ENCODE measurements around the gene TKT.

TKT gene

DNA sequence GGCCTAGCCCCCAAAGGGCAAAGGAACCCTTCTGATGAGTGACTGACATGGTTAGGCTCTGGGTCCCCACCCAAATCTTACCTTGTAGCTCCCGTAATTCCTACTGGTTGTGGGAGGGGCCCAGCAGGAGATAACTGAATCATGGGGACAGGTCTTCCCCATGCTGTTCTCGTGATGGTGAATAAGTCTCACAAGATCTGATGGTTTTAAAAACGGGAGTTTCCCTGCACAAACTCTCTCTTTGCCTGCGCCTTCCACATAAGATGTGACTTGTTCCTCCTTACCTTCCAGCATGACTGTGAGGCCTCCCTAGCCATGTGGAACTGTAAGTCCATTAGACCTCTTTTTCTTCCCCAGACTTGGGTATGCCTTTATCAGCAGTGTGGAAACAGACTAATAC lies 16.9 kb downstream of the TKT start:
- DNase-seq = no peak

GRCh38 chr3:53238051-53238850 lies 17.6 kb downstream of the TKT start:
- no peak for DNase-seq

DNA sequence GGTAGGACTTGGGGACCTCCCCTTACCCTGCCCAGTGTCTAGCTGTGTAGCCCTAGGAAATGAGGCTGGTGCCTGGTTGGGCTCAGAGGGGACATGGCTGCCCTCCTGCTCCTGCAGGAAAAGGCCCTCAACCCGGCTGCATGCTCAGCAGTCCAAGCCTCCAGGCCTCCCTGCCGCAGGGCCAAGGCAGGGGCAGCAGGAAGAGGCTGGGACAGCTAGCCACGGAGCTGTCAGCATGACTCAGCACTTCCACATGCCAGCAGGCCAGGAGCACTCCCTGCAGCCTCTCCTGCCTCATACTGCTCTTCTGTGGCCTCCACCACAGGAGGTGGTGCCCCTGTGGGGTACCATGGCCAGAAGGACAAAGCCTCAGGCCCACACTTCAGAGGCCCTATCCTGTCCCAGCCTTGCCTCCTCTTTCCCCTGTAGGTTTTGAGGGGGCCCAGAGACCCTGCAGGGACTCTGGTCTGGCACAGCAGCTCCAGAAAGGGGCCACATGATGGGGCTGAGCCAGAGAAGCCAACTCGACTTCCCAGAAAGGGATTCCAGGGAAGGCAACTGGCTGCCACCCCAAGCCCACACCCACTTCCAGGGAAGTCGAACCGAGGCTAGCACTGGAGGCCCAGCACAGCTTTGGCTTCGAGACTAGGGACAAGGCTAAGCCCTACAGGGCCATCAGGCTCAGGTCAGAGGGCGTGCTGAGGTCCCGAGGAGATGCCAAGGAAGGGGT lies 19.5 kb downstream of the TKT start:
- DNase-seq = no peak

DNA sequence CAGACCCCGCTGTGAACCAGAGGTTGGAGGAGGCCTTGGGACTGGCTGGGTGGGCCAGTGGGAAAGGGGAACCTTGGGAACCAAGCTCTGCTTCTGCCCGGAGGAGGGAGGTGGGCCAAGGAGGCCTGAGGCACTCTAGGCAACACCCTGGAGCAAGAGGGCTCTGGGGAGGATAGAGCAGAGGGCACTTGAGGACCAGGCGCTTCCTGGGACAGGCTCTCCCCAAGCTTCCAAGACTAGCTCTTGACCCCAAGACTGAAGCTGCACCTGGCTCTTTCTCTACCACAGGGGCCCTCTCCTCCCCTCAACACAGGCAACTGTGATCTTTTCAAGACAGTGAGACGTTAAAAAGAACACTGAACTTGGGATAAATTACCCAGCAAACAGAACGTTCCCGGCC lies 20.3 kb downstream of the TKT start:
- no peak for DNase-seq

DNA sequence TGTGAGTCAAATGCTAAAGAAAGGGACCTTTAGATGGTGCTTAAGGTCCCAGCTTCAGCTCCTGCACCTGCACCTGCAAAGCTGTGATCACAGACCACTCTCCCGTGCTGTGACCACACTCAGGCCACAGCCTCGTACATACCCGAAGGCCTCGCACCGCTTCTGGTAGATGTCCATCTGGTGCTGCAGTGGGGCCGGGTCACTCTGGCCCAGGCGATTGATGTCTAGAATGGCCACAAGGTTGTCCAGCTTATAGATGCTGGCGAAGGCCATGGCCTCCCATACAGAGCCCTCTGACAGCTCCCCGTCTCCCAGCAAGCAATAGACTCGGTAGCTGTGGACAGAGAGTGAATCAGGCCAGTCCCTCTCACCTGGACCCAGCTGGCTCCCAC lies 21.0 kb downstream of the TKT start:
- no peak for DNase-seq

- DNase-seq = no peak
These were observed 21.5 kb downstream of the TKT start for GRCh38 chr3:53234130-53234840.

GRCh38 chr3:53232641-53233377 lies 23.0 kb downstream of the TKT start:
- no peak for DNase-seq

GRCh38 chr3:53231532-53232511 lies 24.0 kb downstream of the TKT start:
- DNase-seq = no peak

GRCh38 chr3:53230789-53231188 lies 25.0 kb downstream of the TKT start:
- no peak for DNase-seq

- no peak for DNase-seq
These were observed 25.7 kb downstream of the TKT start for GRCh38 chr3:53230041-53230621.

DNA sequence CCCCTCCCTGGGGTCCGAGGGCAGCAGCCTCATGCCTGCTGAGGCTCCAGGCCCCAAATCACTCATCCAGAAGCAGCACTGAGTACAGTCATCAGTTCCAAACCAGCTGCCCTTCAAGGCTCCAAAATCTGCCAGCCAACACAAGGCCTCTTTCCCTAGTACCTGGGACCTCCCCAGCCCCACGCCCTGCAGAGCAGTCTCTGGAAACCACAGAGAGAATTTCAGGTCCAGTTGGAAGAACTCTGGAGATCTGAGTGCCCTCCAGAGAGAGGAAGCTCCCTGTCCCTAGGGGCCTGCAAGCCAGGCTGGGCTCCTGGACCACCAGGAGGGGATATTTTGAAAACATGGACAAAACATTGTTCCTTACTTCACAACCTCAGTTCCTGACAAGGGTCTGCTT lies 26.2 kb downstream of the TKT start:
- no peak for DNase-seq

DNA sequence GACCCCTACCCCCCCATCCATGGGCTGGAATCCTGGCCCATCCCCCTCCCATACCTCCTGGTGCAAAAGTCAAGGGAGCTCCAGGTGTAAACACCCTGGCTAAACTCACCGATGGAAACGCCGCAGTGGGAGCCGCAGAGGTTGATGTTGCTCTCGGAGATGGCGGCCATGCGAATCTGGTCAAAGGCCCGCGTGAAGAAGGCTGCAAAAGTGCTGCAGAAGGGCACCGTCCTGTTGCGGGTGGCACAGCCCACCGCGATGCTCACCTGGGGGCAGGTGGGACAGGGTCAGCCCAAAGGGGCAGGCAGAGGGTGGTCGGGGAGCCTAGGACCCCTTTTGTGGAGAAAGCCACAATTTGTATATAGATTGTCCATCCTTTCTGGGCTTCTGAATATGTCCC lies 26.7 kb downstream of the TKT start:
- DNase-seq = no peak

GRCh38 chr3:53227993-53228885 lies 27.6 kb downstream of the TKT start:
- DNase-seq = no peak

DNA sequence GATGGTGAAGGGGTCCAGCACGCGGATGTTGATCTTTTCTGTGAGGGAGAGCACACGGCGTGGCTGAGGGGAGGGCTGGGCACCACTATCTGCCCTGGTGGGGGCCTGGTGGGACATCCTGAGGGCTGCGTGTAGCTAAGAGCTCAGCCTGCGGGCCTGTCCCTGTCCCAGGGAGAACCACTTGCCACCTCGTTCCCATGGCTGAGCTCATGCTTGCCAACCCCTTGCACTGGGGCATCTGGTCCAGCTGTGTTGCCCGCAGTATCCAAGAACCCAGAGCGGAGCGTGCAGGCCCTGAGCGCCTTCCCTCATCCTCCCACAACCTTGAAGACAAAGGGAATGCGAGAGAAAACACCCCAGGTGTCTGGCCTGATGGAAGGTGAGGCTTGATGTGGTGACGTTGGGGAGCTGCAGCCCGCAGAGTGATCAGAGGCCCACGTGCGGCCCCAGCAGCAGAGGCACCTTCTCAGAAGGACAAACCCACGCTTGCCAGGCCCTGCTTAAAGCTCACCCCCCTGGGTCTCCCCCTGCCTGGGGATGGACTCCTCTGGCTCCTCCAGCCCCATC lies 28.9 kb downstream of the TKT start:
- DNase-seq = no peak

DNA sequence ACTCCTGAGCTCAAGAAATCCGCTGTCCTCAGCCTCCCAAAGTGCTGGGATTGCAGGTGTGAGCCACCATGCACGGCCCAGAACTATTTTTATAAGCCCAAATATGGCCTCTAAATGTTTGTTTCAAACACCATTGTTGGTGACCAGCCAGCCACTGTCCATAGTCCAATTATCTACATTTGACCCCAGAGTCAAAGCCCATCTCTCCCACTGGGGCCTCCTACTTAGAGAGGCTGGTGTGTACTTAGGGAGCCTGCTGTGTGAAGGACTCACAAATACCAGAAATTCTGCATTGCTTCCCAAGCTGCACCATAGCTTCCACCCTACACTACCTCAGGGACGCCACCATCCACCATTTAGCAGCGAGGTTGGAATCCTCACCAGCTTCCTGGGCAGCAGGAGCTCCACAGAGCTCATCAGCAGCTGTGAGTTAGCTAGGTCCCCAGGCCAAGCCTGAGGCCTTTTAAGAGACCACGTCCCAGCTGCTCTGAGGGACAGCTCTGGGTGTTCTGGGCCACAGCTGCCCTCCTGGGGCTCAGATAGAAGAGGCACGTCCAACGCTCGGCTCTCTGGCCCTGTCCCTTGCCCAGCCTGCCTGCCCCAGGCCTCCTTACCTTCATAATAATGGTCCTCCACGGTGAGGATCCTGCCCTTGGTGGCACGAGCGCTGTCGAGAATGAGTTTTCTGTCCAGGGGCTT lies 29.5 kb downstream of the TKT start:
- DNase-seq = no peak

DNA sequence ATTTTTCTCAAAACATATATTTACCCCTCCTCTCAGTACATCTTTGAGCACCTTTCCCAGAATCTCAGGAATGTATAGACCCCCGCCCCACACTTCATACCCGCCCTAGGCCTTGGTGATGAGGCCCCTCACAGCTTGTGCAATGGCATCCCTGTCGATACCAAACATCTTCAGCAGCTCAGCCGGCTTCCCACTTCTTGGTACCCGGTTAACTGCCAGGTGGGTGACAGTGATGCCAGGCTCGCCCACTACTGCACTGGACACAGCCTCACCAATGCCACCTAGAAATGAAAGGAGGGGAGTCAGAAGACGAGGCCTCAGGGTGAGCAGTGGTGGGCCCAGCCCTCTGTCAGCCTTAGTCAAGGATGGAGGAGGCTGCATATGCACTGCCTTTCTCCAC lies 30.2 kb downstream of the TKT start:
- no peak for DNase-seq

DNA sequence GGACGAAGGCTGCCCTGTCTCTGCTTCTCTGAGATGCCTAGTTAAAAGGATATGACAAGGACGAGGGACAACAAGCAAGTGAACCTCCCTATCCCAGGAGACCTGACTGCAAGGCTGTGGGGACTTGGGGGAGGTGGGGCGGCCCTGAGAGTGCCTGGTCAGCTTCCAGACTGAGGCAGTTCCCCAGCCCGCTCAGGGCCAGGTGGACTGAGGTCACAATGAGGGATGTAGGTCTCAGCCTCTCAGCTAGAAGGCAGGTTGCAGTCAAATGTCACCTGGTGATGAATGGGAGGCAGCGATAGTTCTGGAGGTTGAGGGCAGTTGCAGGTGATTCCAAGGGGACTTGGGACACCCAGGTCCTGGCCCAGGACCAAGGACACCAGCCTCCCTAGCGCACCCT lies 30.6 kb downstream of the TKT start:
- DNase-seq = no peak

GRCh38 chr3:53224536-53224935 lies 31.3 kb downstream of the TKT start:
- no peak for DNase-seq

GRCh38 chr3:53224026-53224425 lies 31.8 kb downstream of the TKT start:
- DNase-seq = no peak

Data from stimulated activated CD4-positive, alpha-beta T cell treated with anti-CD3 and anti-CD28 coated beads, Interleukin-2, amount 100 ng/mL, for 48 hours (primary cell).